Uterus (tissue), 4 donors: ENCODE measurements around the gene GPRIN2. TPM values are rescaled to one million over a fixed set of nuclear protein-coding genes. Genes with fewer than 3 reads are reported as not detected.
A peak's percentile ranks its signal among the peaks of the same experiment; 100 is the strongest.
"Not testable (repeated sequence)": the region's sequence is repeated elsewhere in the genome, so short reads cannot be mapped to it uniquely, and the experiment has no call there.

Source experiments
- DNase-seq, 2 donors: peaks; one replicate each; pipeline ENCODE4 v3.0.0-alpha.2; 2019 to 2020
- H3K27ac ChIP-seq, 2 donors: fragments of 200-600 bp; sonication (generic); 1 replicate in 1 of 2; 2 replicates in 1 of 2; pipeline ENCODE4 v1.5.1; 2016 to 2018
- H3K27me3 ChIP-seq, 2 donors: fragments of 200-600 bp; sonication (generic); one replicate each; pipeline ENCODE4 v1.5.1; 2018 to 2019; ENCODE audit warnings: control low read depth in 1 of 2
- H3K36me3 ChIP-seq, 2 donors: fragments of 200-600 bp; sonication (generic); one replicate each; pipeline ENCODE4 v1.5.1; 2019; ENCODE audit warnings: control low read depth in 1 of 2
- H3K4me1 ChIP-seq, 2 donors: fragments of 200-600 bp; sonication (generic); one replicate each; pipeline ENCODE4 v1.5.1; 2018 to 2019; ENCODE audit warnings: control low read depth in 1 of 2
- H3K4me3 ChIP-seq, 2 donors: fragments of 200-600 bp; sonication (generic); 1 replicate in 1 of 2; 2 replicates in 1 of 2; pipeline ENCODE4 v1.5.1; 2018 to 2019; ENCODE audit warnings: mild to moderate bottlenecking in 1 of 2
- H3K9me3 ChIP-seq, 2 donors: fragments of 200-600 bp; sonication (generic); one replicate each; pipeline ENCODE4 v1.5.1; 2019; ENCODE audit warnings: control low read depth in 1 of 2
- POLR2A ChIP-seq, 2 donors: fragments of 450-650 bp; IDR thresholded peaks; one replicate each; pipeline ENCODE4 v1.6.1; 2016; ENCODE audit warnings: antibody characterized with exemption in 2 of 2, mild to moderate bottlenecking in 1 of 2, moderate library complexity in 1 of 2
- intact Hi-C: fragments of 100-400 bp; cut with DNase I; formaldehyde crosslinking; loops from one replicate; pipeline ENCODE4 v1.15.1; 2023; ENCODE audit warnings: low total_unique reads
- total RNA-seq, 4 donors: library from RNA; depleted of rRNA in 3 of 4; stranded (reverse); fragments of >200 nt in 3 of 4; gene quantifications; one replicate each; pipeline versions ENCODE4 v1.1.0 to v1.2.4, GENCODE V29; 2014 to 2023
- TF ChIP-seq, protein P1 (sequence below), 4 experiments: fragments of 200-600 bp in 2 of 4; fragments of 450-650 bp in 2 of 4; sonication (generic) in 2 of 4; IDR thresholded peaks; one replicate each; pipeline ENCODE4 v1.5.1; 2016 to 2019; ENCODE audit warnings: antibody characterized with exemption in 4 of 4, mild to moderate bottlenecking in 2 of 4, moderate library complexity in 1 of 4
- donor health status: DM: yes; HTN: yes; CAD: no.

Gene GPRIN2
- 1 to 10 TPM in 1 of 4 donors, not detected in 3; 3.5 TPM for total RNA-seq

DNA sequence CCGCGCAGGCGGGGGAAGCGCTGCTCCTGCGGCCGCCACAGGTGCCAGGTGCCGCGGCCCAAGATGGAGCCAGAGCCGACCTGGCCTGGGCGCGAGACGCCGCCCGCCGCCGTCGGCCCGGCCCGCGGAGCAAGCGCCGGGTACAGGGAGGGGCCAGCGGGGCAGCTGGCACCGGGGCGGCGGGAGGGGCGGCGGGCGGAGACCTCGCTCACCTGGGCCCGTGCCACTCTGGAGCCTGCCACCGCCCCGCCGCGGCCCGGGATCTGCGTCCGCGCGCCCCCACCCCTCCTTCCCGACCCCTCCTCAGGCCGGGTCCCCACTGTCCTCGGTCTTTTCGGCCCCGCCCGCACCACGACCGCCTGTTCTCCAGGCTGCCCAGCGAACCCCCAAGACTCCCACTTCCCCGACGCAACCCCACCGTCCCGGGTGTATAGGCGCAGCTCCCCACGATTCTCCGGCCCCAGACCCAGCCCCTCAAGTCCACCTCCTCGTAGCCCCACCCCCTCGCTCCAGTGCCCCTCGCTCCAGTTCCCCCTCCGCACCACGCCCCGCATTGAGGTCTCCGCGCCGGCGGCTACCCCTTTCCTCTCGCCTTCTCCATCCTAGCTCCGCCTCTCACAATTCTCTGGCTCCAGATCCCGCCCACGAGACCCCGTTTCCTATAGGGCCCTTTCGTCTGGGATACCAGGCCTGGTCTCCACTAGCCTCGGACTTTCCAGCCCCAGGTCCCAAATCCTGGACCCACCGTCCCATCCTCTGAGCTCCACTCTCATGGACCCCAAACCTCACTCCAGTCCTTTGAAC lies at the start of gene GPRIN2:
Gene GPRIN2, minus strand, starts transcription at position 144 of the 804 bp plus-strand sequence. CDS start 5,922 bp downstream, outside the sequence.
- no peak within 1 kb of the TSS for H3K27ac ChIP-seq
- no peaks in the 10 kb centered on the region for H3K9me3 ChIP-seq
- H3K27me3 ChIP-seq = peaks cover 0 to 20% of the 10 kb centered on the region in 2 donors
- intact Hi-C loops = no loop called here
- peak within 1 kb of the TSS in 1 of 2 donors; percentile 15 for H3K4me3 ChIP-seq
- H3K36me3 ChIP-seq = no peaks in the 10 kb centered on the region
- peak in 1 of 2 donors; percentile 16 for DNase-seq
- H3K4me1 ChIP-seq = peaks cover 0 to 12% of the 10 kb centered on the region in 2 donors
- no peak for TF ChIP-seq POLR2A (IDR thresholded peaks at IDR 0.05)
- TF ChIP-seq, protein P1, sequence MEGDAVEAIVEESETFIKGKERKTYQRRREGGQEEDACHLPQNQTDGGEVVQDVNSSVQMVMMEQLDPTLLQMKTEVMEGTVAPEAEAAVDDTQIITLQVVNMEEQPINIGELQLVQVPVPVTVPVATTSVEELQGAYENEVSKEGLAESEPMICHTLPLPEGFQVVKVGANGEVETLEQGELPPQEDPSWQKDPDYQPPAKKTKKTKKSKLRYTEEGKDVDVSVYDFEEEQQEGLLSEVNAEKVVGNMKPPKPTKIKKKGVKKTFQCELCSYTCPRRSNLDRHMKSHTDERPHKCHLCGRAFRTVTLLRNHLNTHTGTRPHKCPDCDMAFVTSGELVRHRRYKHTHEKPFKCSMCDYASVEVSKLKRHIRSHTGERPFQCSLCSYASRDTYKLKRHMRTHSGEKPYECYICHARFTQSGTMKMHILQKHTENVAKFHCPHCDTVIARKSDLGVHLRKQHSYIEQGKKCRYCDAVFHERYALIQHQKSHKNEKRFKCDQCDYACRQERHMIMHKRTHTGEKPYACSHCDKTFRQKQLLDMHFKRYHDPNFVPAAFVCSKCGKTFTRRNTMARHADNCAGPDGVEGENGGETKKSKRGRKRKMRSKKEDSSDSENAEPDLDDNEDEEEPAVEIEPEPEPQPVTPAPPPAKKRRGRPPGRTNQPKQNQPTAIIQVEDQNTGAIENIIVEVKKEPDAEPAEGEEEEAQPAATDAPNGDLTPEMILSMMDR (IDR thresholded peaks at IDR 0.05) = no peak

- DNase-seq, H3K27me3 ChIP-seq, intact Hi-C loops, H3K36me3 ChIP-seq, H3K27ac ChIP-seq, H3K4me1 ChIP-seq, H3K9me3 ChIP-seq, H3K4me3 ChIP-seq: not testable (repeated sequence)
Observed at GRCh38 chr10:46600516-46600915, 44.1 kb upstream of the GPRIN2 start.

GRCh38 chr10:46597616-46598246 lies 41.3 kb upstream of the GPRIN2 start:
- peak overlapping the region; percentile 59 to 72 for H3K27ac ChIP-seq
- H3K27me3 ChIP-seq, intact Hi-C loops, H3K9me3 ChIP-seq, H3K36me3 ChIP-seq, H3K4me1 ChIP-seq: not testable (repeated sequence)
- peak in 1 of 2 donors; percentile 23 for DNase-seq
- peak overlapping the region in 1 of 2 donors; percentile 40 for H3K4me3 ChIP-seq
- TF ChIP-seq, protein P1 (IDR thresholded peaks at IDR 0.05) = peak in 1 of 4 experiments; percentile 14

GRCh38 chr10:46596570-46596969 lies 40.1 kb upstream of the GPRIN2 start:
- peak overlapping the region; percentile 50 to 71 for H3K27ac ChIP-seq
- H3K9me3 ChIP-seq, H3K27me3 ChIP-seq, H3K36me3 ChIP-seq, H3K4me1 ChIP-seq, intact Hi-C loops: not testable (repeated sequence)
- DNase-seq = peak; percentile 18 to 27
- H3K4me3 ChIP-seq = peak overlapping the region in 1 of 2 donors; percentile 11

GRCh38 chr10:46594453-46595063 lies 38.1 kb upstream of the GPRIN2 start:
- not testable (repeated sequence) for DNase-seq, H3K4me3 ChIP-seq

GRCh38 chr10:46593307-46593706 lies 36.8 kb upstream of the GPRIN2 start:
- H3K27me3 ChIP-seq, H3K9me3 ChIP-seq, H3K4me1 ChIP-seq, H3K4me3 ChIP-seq, H3K27ac ChIP-seq, H3K36me3 ChIP-seq, DNase-seq, intact Hi-C loops: not testable (repeated sequence)

More at GRCh38 chr10:46594453-46595063, 38.1 kb upstream of the GPRIN2 start:
- H3K27ac ChIP-seq, intact Hi-C loops, H3K9me3 ChIP-seq, H3K36me3 ChIP-seq, H3K4me1 ChIP-seq, H3K27me3 ChIP-seq: not testable (repeated sequence)

- H3K9me3 ChIP-seq, H3K4me1 ChIP-seq, H3K4me3 ChIP-seq, intact Hi-C loops, H3K36me3 ChIP-seq, H3K27me3 ChIP-seq, H3K27ac ChIP-seq, DNase-seq: not testable (repeated sequence)
Observed at GRCh38 chr10:46591053-46591452, 34.6 kb upstream of the GPRIN2 start.

DNA sequence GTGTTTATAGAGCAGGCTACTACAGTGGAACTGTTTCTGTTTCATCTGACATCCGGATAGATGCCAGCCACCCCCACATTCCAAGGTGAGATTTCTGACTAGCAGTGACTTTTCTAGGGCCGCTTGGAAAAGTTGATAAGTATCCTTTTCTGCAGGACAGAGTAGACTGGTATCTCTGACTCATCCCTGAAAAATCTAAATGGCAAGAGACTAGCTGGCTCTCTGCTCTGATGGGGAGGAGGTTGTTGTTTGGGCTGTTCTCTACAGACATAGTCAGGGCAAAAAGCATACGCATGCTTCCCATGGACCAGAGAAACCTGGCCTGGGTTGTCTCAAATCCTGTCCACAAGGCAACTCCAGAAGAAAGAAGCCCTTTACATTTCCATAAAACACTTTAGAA lies 33.1 kb upstream of the GPRIN2 start:
- H3K27ac ChIP-seq, H3K9me3 ChIP-seq, H3K4me3 ChIP-seq, H3K36me3 ChIP-seq, DNase-seq, H3K4me1 ChIP-seq, H3K27me3 ChIP-seq, intact Hi-C loops: not testable (repeated sequence)

DNA sequence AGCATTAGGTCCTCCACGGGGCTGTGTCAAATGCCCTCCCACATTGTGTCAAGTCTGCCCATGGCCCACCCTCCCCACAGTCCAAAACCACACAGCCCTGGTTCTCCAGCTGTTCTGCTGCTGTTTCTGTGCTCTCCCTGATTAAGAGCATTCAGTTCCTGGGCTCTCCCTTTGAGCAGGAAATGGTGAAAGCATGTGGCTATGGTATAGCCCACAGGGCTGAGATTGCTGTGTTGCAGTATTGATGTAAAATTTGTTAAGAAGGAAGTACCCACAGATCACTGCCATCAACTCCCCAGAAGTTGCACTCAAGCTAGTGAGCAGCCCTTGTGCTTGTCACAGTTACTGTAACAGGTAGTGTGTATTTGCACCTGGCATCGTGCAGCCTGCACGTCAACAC lies 31.8 kb upstream of the GPRIN2 start:
- H3K9me3 ChIP-seq, H3K36me3 ChIP-seq, H3K27me3 ChIP-seq, DNase-seq, intact Hi-C loops, H3K4me1 ChIP-seq, H3K4me3 ChIP-seq, H3K27ac ChIP-seq: not testable (repeated sequence)

- DNase-seq, H3K4me1 ChIP-seq, H3K9me3 ChIP-seq, H3K36me3 ChIP-seq, H3K4me3 ChIP-seq, H3K27me3 ChIP-seq, intact Hi-C loops, H3K27ac ChIP-seq: not testable (repeated sequence)
Observed at GRCh38 chr10:46587546-46587945, 31.1 kb upstream of the GPRIN2 start.

DNA sequence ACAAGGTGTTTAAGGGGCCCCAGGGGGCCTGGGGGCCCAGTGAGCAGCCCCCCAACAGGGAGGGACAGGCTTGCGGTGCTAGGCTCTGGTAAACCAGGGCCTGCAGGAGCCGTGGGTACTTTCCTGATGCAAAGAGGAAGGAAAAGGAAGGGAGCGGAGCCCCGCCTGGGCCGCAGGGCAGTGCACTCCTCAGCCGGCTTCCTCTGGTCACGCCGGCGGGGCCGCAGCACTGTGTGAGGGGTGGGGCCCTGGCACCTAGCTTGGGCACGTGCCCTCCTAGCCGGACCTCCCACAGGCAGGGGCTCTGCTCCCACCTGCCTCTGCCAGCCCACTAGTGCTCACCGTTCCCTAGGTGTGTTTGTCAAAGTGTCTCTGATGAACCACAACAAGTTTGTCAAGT lies 28.8 kb upstream of the GPRIN2 start:
- intact Hi-C loops, H3K4me3 ChIP-seq, H3K4me1 ChIP-seq, H3K27ac ChIP-seq, H3K27me3 ChIP-seq, H3K36me3 ChIP-seq, H3K9me3 ChIP-seq, DNase-seq: not testable (repeated sequence)
